H9 (cell line): ENCODE measurements around the gene IL25. TPM values are rescaled to one million over a fixed set of nuclear protein-coding genes. Genes with fewer than 3 reads are reported as not detected.

Source experiments
- DNase-seq: peaks from one replicate; pipeline ENCODE4 v3.0.0-alpha.2; 2017
- H2AFZ ChIP-seq: one replicate; pipeline ENCODE4 v1.6.1; 2013; ENCODE audit warnings: mild to moderate bottlenecking, low read length, control low read depth, moderate library complexity
- H2AK5ac ChIP-seq: 2 replicates; pipeline ENCODE4 v1.6.1; 2013; ENCODE audit warnings: low read length, control low read depth, mixed read lengths; ENCODE audit not compliant: insufficient read length
- H2BK120ac ChIP-seq: one replicate; pipeline ENCODE4 v1.6.1; 2013; ENCODE audit warnings: low read depth, mild to moderate bottlenecking, low read length, control low read depth, inconsistent platforms; ENCODE audit not compliant: poor library complexity, severe bottlenecking
- H2BK12ac ChIP-seq: 2 replicates; pipeline ENCODE4 v1.6.1; 2013; ENCODE audit warnings: low read length, control low read depth, mixed read lengths, low read depth; ENCODE audit not compliant: insufficient read length
- H2BK15ac ChIP-seq: 2 replicates; pipeline ENCODE4 v1.6.1; 2013; ENCODE audit warnings: low read depth, low read length, control low read depth
- H2BK20ac ChIP-seq: one replicate; pipeline ENCODE4 v1.6.1; 2013; ENCODE audit warnings: low read depth, mild to moderate bottlenecking, low read length, control low read depth, inconsistent platforms; ENCODE audit not compliant: poor library complexity, severe bottlenecking
- H2BK5ac ChIP-seq: 2 replicates; pipeline ENCODE4 v1.6.1; 2013; ENCODE audit warnings: low read length, control low read depth, mixed read lengths; ENCODE audit not compliant: insufficient read length
- H3K14ac ChIP-seq: 2 replicates; pipeline ENCODE4 v1.6.1; 2013; ENCODE audit warnings: low read length, control low read depth; ENCODE audit not compliant: insufficient read depth
- H3K18ac ChIP-seq: 2 replicates; pipeline ENCODE4 v1.6.1; 2013; ENCODE audit warnings: low read depth, mild to moderate bottlenecking, mixed read lengths, low read length, control low read depth; ENCODE audit not compliant: insufficient read length
- H3K23ac ChIP-seq: 2 replicates; pipeline ENCODE4 v1.6.1; 2013; ENCODE audit warnings: low read length, control low read depth, mixed read lengths, low read depth; ENCODE audit not compliant: insufficient read length
- H3K23me2 ChIP-seq: 2 replicates; pipeline ENCODE4 v1.6.1; 2013; ENCODE audit warnings: low read depth, mild to moderate bottlenecking, mixed read lengths, low read length, control low read depth; ENCODE audit not compliant: insufficient read length, poor library complexity, severe bottlenecking
- H3K27ac ChIP-seq: 2 replicates; pipeline ENCODE4 v1.5.1; 2013; ENCODE audit warnings: low read length, control low read depth, mixed read lengths, low read depth; ENCODE audit not compliant: insufficient read length
- H3K27me3 ChIP-seq: 2 replicates; pipeline ENCODE4 v1.6.1; 2013; ENCODE audit warnings: low read length, control low read depth, inconsistent platforms; ENCODE audit not compliant: insufficient read depth
- H3K4ac ChIP-seq: 2 replicates; pipeline ENCODE4 v1.6.1; 2013; ENCODE audit warnings: low read depth, mild to moderate bottlenecking, control low read depth, inconsistent platforms, low read length, moderate library complexity
- H3K4me1 ChIP-seq: 2 replicates; pipeline ENCODE4 v1.6.1; 2013; ENCODE audit warnings: low read length, control low read depth, inconsistent platforms; ENCODE audit not compliant: insufficient read depth
- H3K4me2 ChIP-seq: 2 replicates; pipeline ENCODE4 v1.6.1; 2013; ENCODE audit warnings: low read length, control low read depth, mixed read lengths; ENCODE audit not compliant: insufficient read length, insufficient read depth
- H3K56ac ChIP-seq: 2 replicates; pipeline ENCODE4 v1.6.1; 2013; ENCODE audit warnings: low read depth, mild to moderate bottlenecking, mixed read lengths, low read length, control low read depth; ENCODE audit not compliant: insufficient read length
- H3K79me1 ChIP-seq: 2 replicates; pipeline ENCODE4 v1.6.1; 2013; ENCODE audit warnings: low read depth, mild to moderate bottlenecking, moderate library complexity, low read length, control low read depth, inconsistent platforms; ENCODE audit not compliant: insufficient read depth, poor library complexity, severe bottlenecking
- H3K79me2 ChIP-seq: 2 replicates; pipeline ENCODE4 v1.6.1; 2013; ENCODE audit warnings: low read length, control low read depth, inconsistent platforms; ENCODE audit not compliant: insufficient read depth
- H3K9ac ChIP-seq: 2 replicates; pipeline ENCODE4 v1.6.1; 2013; ENCODE audit warnings: low read length, control low read depth, mixed read lengths; ENCODE audit not compliant: insufficient read length; ENCODE audit errors: extremely low read depth
- H3K9me3 ChIP-seq: one replicate; pipeline ENCODE4 v1.6.1; 2013; ENCODE audit warnings: low read depth, low read length, inconsistent platforms; ENCODE audit not compliant: control insufficient read depth
- H3T11ph ChIP-seq: one replicate; pipeline ENCODE4 v1.6.1; 2013; ENCODE audit warnings: mild to moderate bottlenecking, low read length, control low read depth, inconsistent platforms
- H4K20me1 ChIP-seq: one replicate; pipeline ENCODE4 v1.6.1; 2013; ENCODE audit not compliant: control insufficient read depth, insufficient read length, insufficient read depth
- H4K5ac ChIP-seq: 2 replicates; pipeline ENCODE4 v1.6.1; 2013; ENCODE audit warnings: low read depth, mild to moderate bottlenecking, mixed read lengths, low read length, control low read depth; ENCODE audit not compliant: insufficient read length
- H4K8ac ChIP-seq: replicated peaks from 2 replicates; pipeline ENCODE4 v1.6.1; 2013; ENCODE audit warnings: low read length, control low read depth, mixed read lengths, low read depth; ENCODE audit not compliant: insufficient read length
- H4K91ac ChIP-seq: 2 replicates; pipeline ENCODE4 v1.6.1; 2013; ENCODE audit warnings: low read depth, mild to moderate bottlenecking, moderate library complexity, mixed read lengths, low read length, control low read depth; ENCODE audit not compliant: insufficient read length
- H3K27ac Mint-ChIP-seq, 3 experiments: 2 replicates in 2 of 3; 3 replicates in 1 of 3; pipeline ENCODE4 v1.8.0; 2020 to 2021; ENCODE audit warnings: mixed read lengths in 3 of 3, mild to moderate bottlenecking in 1 of 3, moderate library complexity in 1 of 3
- H3K27me3 Mint-ChIP-seq: 2 replicates; pipeline ENCODE4 v1.8.0; 2021; ENCODE audit warnings: low read depth, mild to moderate bottlenecking, moderate library complexity, mixed read lengths
- H3K36me3 Mint-ChIP-seq, 3 experiments: 2 replicates in 2 of 3; 3 replicates in 1 of 3; pipeline ENCODE4 v1.8.0; 2020 to 2021; ENCODE audit warnings: low read depth in 3 of 3, mixed read lengths in 3 of 3; ENCODE audit not compliant: insufficient read depth in 1 of 3
- H3K4me1 Mint-ChIP-seq, 2 experiments: 2 replicates each; pipeline ENCODE4 v1.8.0; 2020; ENCODE audit warnings: mixed read lengths in 2 of 2
- H3K4me3 Mint-ChIP-seq, 2 experiments: 2 replicates in 1 of 2; 3 replicates in 1 of 2; pipeline ENCODE4 v1.8.0; 2020 to 2021; ENCODE audit warnings: mild to moderate bottlenecking in 2 of 2, mixed read lengths in 2 of 2, moderate library complexity in 1 of 2
- H3K9me3 Mint-ChIP-seq, 2 experiments: 2 replicates in 1 of 2; 3 replicates in 1 of 2; pipeline ENCODE4 v1.8.0; 2020; ENCODE audit warnings: mild to moderate bottlenecking in 2 of 2, mixed read lengths in 2 of 2, moderate library complexity in 1 of 2
- WGBS: extraction: QIAGEN DNeasy Blood & Tissue Kit; methylation state at CpG from one replicate; pipeline ENCODE4 v1.1.7; 2013; ENCODE audit warnings: missing lambda C conversion rate, low lambda C conversion rate, mixed read lengths; ENCODE audit not compliant: insufficient read length; ENCODE audit errors: extremely low coverage; 5-methylcytosine and 5-hydroxymethylcytosine counted together
- total RNA-seq: library from RNA; stranded (reverse); gene quantifications from 2 replicates; pipeline ENCODE4 v1.2.1, GENCODE V29; 2021
- TF ChIP-seq, protein P1 (sequence below): fragments of 200-600 bp; sonication (generic); conservative IDR thresholded peaks from 3 replicates; pipeline ENCODE4 v1.8.0; 2021; ENCODE audit warnings: antibody characterized with exemption, mild to moderate bottlenecking

The IL25 gene
- total RNA-seq, 1 experiment from 2014 or later = not detected

DNA sequence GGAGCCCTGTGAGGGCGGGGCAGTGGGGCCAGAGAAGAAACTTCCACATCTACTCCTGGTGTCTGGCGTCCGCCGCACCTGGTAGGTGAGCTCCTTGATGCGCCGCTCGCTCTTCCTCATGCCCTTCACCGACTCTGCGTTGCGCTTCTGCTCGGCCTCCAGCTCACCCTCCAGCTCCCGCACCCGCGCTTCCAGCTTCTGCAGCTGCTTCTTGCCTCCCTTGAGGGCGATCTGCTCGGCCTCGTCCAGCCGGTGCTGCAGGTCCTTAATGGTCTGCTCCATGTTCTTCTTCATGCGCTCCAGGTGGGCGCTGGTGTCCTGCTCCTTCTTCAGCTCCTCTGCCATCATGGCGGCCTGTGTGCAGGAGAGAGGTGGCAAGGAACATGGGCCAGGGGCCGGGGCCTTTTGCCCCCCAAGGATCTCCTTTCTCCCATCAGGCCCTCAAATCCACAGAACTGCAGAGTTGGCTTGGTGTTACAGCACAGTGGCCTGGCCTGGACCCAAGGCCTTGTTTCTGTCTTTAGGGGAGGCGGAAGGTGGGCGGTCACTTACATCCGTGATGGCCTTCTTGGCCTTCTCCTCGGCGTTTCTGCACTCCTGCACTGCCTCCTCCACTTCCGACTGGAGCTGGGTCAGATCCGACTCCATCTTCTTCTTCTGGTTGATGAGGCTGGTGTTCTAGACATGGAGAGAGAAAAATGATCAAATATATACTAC, 11.9 kb downstream of the IL25 start:
- Mint-ChIP-seq H3K9me3 (no peaks in the 10 kb centered on the region), H3K4me3 (no peak overlapping the region), H3K36me3 (no peaks in the 10 kb centered on the region; a peak in 1 of 7 replicates), H3K4me1 (peaks cover 9 to 15% of the 10 kb centered on the region in 2 experiments), H3K27me3 (peaks cover 49% of the 10 kb centered on the region), H3K27ac (no peak overlapping the region)
- Histone ChIP-seq H3K4me2 (no peak overlapping the region), H3K9ac (no peak overlapping the region), H2BK20ac (no peak overlapping the region), H2BK12ac (no peak overlapping the region), H2AFZ (no peak overlapping the region), H2AK5ac (no peak overlapping the region), H3K23me2 (no peaks in the 10 kb centered on the region), H3K27me3 (no peaks in the 10 kb centered on the region), H3K23ac (no peak overlapping the region), H3K56ac (no peak overlapping the region), H2BK5ac (no peak overlapping the region), H3K4ac (no peak overlapping the region), H3K14ac (no peak overlapping the region), H3K79me1 (no peaks in the 10 kb centered on the region), H4K91ac (no peak overlapping the region), H4K5ac (no peak overlapping the region), H3K9me3 (no peaks in the 10 kb centered on the region), H3K27ac (no peak overlapping the region), H3T11ph (no peak overlapping the region), H2BK120ac (no peak overlapping the region), H2BK15ac (no peak overlapping the region), H3K4me1 (0 out of 2 replicates have a peak, but pooled peaks cover 3% of the 10 kb centered on the region), H4K20me1 (no peaks in the 10 kb centered on the region), H3K79me2 (no peaks in the 10 kb centered on the region), H3K18ac (no peak overlapping the region), H4K8ac (no peak overlapping the region)
- no peak for DNase-seq
- WGBS = no CpG with 5 or more reads among the region's 29 CpGs
- TF ChIP-seq, protein P1, sequence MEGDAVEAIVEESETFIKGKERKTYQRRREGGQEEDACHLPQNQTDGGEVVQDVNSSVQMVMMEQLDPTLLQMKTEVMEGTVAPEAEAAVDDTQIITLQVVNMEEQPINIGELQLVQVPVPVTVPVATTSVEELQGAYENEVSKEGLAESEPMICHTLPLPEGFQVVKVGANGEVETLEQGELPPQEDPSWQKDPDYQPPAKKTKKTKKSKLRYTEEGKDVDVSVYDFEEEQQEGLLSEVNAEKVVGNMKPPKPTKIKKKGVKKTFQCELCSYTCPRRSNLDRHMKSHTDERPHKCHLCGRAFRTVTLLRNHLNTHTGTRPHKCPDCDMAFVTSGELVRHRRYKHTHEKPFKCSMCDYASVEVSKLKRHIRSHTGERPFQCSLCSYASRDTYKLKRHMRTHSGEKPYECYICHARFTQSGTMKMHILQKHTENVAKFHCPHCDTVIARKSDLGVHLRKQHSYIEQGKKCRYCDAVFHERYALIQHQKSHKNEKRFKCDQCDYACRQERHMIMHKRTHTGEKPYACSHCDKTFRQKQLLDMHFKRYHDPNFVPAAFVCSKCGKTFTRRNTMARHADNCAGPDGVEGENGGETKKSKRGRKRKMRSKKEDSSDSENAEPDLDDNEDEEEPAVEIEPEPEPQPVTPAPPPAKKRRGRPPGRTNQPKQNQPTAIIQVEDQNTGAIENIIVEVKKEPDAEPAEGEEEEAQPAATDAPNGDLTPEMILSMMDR = no peak
